Measurements from ENCODE around the gene GIPC3.

DNA sequence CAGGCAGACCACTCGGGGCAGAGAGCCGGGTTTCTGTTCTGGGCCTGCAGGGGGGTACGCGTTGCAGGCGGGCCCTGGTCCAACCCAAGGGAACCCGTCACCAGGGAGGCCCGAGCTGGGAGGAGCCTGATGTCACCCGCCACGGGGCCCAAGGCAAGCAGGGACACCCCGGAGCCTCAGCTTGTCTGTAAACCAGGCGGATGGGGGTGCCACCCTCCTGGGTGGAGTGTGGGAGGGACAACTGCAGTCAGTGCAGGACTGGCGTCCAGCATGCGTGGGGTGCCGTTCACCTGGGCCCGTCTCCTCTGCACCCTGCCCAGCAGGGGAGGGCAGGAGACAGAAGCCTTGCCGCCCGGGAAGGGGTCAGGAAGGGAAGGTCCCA is 34.3 kb downstream of the GIPC3 start:
- TF ChIP-seq, protein P1, sequence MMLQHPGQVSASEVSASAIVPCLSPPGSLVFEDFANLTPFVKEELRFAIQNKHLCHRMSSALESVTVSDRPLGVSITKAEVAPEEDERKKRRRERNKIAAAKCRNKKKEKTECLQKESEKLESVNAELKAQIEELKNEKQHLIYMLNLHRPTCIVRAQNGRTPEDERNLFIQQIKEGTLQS (IDR thresholded peaks at IDR 0.05; ENCODE audit: insufficient read depth, low read depth, low read length), result no peak
- no peak for TF ChIP-seq CHD2 (IDR thresholded peaks at IDR 0.05; ENCODE audit: low read length)
- no peak for TF ChIP-seq POU5F1 (IDR thresholded peaks at IDR 0.05; ENCODE audit: low read depth, low read length)
